ENCODE data around the gene LRRC37A2.
"Not testable (repeated sequence)": the region's sequence is repeated elsewhere in the genome, so short reads cannot be mapped to it uniquely, and the experiment has no call there.

LRRC37A2 gene

GRCh38 chr17:46598344-46598931 is 86.2 kb downstream of the LRRC37A2 start:
- not testable (repeated sequence) for DNase-seq (ENCODE audit: low read depth)

DNA sequence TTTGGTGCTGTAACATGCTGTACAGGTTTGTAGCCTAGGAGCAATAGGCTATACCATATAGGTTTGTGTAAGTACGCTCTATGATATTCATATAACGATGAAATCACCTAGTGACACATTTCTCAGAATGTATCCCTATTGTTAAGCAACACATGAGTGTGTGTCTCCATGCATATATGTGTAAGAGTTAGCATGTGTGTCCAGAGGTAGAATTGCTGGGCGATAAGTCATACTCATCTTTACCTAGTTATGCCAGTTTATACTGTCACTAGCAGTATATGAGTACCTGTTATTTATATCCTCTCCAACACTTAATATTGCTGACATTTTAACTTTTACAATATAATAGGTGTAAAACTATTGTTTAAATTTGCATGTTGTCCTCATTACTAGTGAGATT is 88.5 kb downstream of the LRRC37A2 start:
- DNase-seq (ENCODE audit: low read depth), result not testable (repeated sequence)

GRCh38 chr17:46603125-46603524 is 90.9 kb downstream of the LRRC37A2 start:
- not testable (repeated sequence) for DNase-seq (ENCODE audit: low read depth)
